ENCODE measurements around the gene NCAM1.

The NCAM1 gene

DNA sequence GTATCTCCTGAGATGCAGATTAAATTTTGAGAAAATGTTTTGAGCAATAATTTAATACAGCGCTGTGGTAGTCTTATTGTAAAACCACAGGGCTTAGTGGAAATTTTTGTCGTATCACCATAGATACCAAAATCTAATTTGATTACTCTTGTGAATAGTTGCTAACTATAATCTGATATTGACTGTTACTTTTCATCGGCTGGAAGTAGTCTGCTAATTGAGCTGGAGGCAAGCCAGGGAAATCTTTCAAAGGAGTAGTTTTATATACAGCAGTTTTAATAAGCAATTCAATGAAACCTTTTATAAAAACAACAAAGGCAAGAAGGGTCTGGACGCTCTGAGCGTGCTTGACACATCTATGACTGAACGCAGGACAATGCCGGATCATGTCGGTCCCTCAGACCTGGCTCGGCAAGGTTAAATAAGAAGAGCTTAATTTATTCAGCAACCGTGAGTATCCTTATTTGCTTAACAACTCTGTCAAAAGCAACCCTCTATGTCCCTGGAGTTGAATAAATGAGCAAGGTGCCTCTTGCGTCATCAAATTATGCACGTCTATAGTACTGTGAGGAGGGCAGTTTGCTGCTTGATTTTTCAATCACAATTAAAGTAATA lies 121.2 kb downstream of the NCAM1 start:
- Histone ChIP-seq H3K4me3 (ENCODE audit: low read length) (no peak overlapping the region), H3K4me1 (ENCODE audit: control insufficient read depth, insufficient read depth, low read length) (no peaks in the 10 kb centered on the region), H3K9ac (ENCODE audit: low read length) (no peak overlapping the region), H3K27me3 (ENCODE audit: control insufficient read depth, insufficient read depth, low read length) (no peaks in the 10 kb centered on the region), H3K36me3 (ENCODE audit: control insufficient read depth, insufficient read depth, low read length) (no peaks in the 10 kb centered on the region), H3K27ac (ENCODE audit: low read depth, low read length) (no peak overlapping the region)

DNA sequence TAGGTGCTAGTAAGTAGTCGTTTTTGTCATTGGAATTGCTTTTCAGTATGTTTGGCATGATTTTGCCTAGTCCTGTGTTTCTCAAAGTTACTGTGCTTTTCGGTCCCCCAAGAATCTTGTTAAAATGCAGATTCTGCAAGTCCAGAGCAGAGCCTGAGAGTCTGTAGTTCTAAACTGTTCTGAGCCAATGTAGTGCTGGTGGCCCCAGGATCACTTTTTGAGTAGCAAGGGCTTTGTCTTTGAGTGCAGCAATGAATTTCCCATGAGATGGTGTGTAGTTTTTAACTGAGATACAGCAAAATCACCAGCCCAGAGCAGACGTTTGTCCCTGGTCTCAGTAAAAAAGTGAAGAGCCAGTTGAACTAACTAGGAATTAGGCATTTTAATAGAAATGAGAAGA lies 122.4 kb downstream of the NCAM1 start:
- H3K27ac ChIP-seq (ENCODE audit: low read depth, low read length) = no peak overlapping the region
- H3K4me1 ChIP-seq (ENCODE audit: control insufficient read depth, insufficient read depth, low read length) = no peaks in the 10 kb centered on the region
- H3K36me3 ChIP-seq (ENCODE audit: control insufficient read depth, insufficient read depth, low read length) = no peaks in the 10 kb centered on the region
- no peaks in the 10 kb centered on the region for H3K27me3 ChIP-seq (ENCODE audit: control insufficient read depth, insufficient read depth, low read length)
- no peak overlapping the region for H3K9ac ChIP-seq (ENCODE audit: low read length)
- no peak overlapping the region for H3K4me3 ChIP-seq (ENCODE audit: low read length)

DNA sequence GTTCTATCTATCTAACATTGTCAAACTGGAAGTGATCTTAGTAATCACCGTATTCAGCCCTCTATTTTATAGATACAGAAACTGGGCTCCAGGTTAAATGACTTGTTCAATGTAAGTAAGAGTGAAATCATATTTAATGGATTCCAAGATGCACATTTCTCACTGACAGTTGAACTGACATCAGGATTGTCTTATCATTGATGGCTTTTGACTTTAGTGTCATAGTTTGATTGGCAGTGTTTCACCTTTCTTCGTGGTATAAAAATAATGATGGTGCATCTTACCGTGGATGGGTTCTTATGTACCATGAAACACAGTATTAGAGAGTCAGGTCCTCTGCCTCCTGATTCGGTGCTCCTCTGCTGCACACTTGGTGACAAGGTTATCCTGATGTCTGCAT lies 123.1 kb downstream of the NCAM1 start:
- H3K9ac ChIP-seq (ENCODE audit: low read length) = no peak overlapping the region
- no peaks in the 10 kb centered on the region for H3K36me3 ChIP-seq (ENCODE audit: control insufficient read depth, insufficient read depth, low read length)
- no peak overlapping the region for H3K27ac ChIP-seq (ENCODE audit: low read depth, low read length)
- no peaks in the 10 kb centered on the region for H3K27me3 ChIP-seq (ENCODE audit: control insufficient read depth, insufficient read depth, low read length)
- H3K4me1 ChIP-seq (ENCODE audit: control insufficient read depth, insufficient read depth, low read length) = no peaks in the 10 kb centered on the region
- no peak overlapping the region for H3K4me3 ChIP-seq (ENCODE audit: low read length)

DNA sequence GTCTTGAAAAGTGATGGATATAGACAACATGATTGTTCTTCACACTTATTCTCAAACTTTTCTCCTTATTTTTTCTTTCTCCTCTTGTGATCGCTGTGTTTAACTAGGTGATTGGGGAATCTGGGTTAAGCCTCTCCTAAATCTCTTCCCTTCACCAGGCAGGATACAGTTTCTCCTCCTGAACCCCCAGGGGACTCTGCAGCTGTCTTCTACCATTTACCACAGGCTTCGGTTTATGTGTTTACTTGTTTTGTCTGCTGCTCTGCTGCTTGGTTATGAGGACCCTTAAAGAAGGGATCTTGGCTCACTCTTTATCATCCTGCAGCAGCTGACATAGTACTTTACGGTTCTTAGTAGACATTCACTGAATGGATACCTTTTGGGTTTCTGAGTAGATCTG lies 124.2 kb downstream of the NCAM1 start:
- Histone ChIP-seq H3K9ac (ENCODE audit: low read length) (no peak overlapping the region), H3K4me3 (ENCODE audit: low read length) (no peak overlapping the region), H3K4me1 (ENCODE audit: control insufficient read depth, insufficient read depth, low read length) (no peaks in the 10 kb centered on the region), H3K27ac (ENCODE audit: low read depth, low read length) (no peak overlapping the region), H3K27me3 (ENCODE audit: control insufficient read depth, insufficient read depth, low read length) (no peaks in the 10 kb centered on the region), H3K36me3 (ENCODE audit: control insufficient read depth, insufficient read depth, low read length) (no peaks in the 10 kb centered on the region)

DNA sequence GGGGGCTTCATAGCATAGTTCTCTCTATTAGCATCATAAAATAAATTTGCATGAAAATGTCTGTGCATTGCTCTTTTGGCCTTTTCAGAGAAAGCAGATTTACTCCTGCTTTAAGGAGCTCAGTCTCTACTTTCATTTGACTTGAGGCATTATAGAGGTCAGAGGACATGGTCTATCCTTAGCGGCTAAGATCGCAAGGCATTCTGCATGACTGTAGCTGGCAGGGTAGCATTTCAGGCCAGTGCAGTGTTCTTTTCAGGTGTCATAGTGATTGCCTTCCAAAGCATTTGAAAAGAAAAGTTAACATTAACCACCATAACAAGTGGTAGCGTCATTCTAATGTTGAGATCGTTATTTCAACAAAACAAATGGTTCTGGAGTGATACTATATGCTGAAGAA lies 126.5 kb downstream of the NCAM1 start:
- Histone ChIP-seq H3K4me1 (ENCODE audit: control insufficient read depth, insufficient read depth, low read length) (peaks cover 2% of the 10 kb centered on the region), H3K27me3 (ENCODE audit: control insufficient read depth, insufficient read depth, low read length) (no peaks in the 10 kb centered on the region), H3K36me3 (ENCODE audit: control insufficient read depth, insufficient read depth, low read length) (no peaks in the 10 kb centered on the region)

DNA sequence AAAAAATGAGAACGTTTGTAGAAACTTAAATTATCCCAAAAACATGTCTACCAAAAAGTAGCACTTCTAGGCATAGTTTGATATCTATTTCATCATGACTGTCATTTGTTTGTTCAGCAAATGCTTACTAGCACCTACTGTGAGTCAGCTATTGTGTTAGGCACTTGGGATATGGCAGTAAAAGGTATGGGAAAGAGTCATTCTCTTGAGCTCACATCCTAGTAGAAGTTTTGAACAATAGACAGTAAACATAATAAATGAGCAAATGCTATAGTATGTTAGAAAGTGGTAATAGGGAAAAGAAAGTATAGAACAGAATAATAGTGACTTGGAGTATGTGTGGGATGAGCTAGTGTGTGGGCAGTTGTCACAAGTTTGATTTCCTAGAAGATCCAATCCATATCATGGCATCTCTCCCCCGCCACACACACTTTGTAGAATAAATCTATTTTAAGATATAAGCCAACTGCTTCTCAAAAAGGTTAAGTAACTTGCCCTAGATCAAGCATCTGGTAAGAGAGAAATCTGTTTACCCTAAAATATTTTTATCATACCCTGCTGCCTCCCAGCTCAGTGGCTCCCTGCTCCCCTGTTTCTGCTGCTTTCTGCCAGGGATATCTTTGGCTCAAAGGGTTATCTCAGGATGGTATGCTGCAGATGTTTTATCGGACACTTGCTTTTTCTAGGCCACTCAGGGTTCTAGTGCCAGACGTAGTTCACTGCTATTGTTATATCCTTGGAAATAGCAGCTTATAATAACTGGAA lies 129.7 kb downstream of the NCAM1 start:
- Histone ChIP-seq H3K27me3 (ENCODE audit: control insufficient read depth, insufficient read depth, low read length) (no peaks in the 10 kb centered on the region), H3K4me3 (ENCODE audit: low read length) (no peak overlapping the region), H3K9ac (ENCODE audit: low read length) (no peak overlapping the region), H3K27ac (ENCODE audit: low read depth, low read length) (no peak overlapping the region), H3K4me1 (ENCODE audit: control insufficient read depth, insufficient read depth, low read length) (peaks cover 2% of the 10 kb centered on the region), H3K36me3 (ENCODE audit: control insufficient read depth, insufficient read depth, low read length) (no peaks in the 10 kb centered on the region)

More for the DNA sequence above, 126.5 kb downstream of the NCAM1 start:
- Histone ChIP-seq H3K9ac (ENCODE audit: low read length) (no peak overlapping the region), H3K4me3 (ENCODE audit: low read length) (no peak overlapping the region), H3K27ac (ENCODE audit: low read depth, low read length) (no peak overlapping the region)

DNA sequence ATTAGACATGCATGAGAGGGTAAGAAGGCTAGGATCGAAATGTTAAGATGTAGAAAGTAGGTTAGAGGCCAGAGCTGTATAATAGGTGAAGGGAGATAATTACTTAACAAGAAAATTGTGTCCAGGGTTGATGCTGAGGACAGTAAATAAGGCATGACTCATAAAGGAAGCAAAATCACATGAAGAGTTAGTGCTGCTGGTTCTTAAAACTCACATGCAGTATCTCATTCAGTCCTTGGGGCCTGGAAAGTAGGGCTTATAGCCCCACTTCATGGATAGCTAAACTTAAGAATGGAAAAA lies 130.2 kb downstream of the NCAM1 start:
- no peaks in the 10 kb centered on the region for H3K27me3 ChIP-seq (ENCODE audit: control insufficient read depth, insufficient read depth, low read length)
- peaks cover 2% of the 10 kb centered on the region for H3K4me1 ChIP-seq (ENCODE audit: control insufficient read depth, insufficient read depth, low read length)
- no peak overlapping the region for H3K27ac ChIP-seq (ENCODE audit: low read depth, low read length)
- no peak overlapping the region for H3K4me3 ChIP-seq (ENCODE audit: low read length)
- H3K36me3 ChIP-seq (ENCODE audit: control insufficient read depth, insufficient read depth, low read length) = no peaks in the 10 kb centered on the region
- no peak overlapping the region for H3K9ac ChIP-seq (ENCODE audit: low read length)

DNA sequence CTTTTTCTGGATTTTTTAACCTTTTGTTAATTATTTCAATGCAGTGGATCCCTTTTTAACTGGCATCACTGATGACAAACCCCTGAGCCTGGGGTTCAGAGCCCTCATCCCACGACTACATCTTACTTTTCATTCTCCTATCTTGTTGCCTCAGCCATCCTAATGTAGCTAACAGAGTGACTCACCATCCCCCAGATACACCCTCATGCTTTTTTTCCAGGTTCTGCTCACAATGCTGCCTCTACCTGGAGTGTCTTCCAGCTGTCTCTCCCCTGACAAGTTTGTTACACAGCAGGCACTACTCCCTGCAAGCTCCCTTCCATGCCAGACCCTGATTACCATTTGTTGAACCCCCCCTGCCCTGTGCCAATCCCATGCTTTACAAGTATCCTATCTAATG lies 135.4 kb downstream of the NCAM1 start:
- Histone ChIP-seq H3K9ac (ENCODE audit: low read length) (no peak overlapping the region), H3K27me3 (ENCODE audit: control insufficient read depth, insufficient read depth, low read length) (no peaks in the 10 kb centered on the region), H3K27ac (ENCODE audit: low read depth, low read length) (no peak overlapping the region), H3K4me1 (ENCODE audit: control insufficient read depth, insufficient read depth, low read length) (no peaks in the 10 kb centered on the region), H3K4me3 (ENCODE audit: low read length) (no peak overlapping the region), H3K36me3 (ENCODE audit: control insufficient read depth, insufficient read depth, low read length) (no peaks in the 10 kb centered on the region)

DNA sequence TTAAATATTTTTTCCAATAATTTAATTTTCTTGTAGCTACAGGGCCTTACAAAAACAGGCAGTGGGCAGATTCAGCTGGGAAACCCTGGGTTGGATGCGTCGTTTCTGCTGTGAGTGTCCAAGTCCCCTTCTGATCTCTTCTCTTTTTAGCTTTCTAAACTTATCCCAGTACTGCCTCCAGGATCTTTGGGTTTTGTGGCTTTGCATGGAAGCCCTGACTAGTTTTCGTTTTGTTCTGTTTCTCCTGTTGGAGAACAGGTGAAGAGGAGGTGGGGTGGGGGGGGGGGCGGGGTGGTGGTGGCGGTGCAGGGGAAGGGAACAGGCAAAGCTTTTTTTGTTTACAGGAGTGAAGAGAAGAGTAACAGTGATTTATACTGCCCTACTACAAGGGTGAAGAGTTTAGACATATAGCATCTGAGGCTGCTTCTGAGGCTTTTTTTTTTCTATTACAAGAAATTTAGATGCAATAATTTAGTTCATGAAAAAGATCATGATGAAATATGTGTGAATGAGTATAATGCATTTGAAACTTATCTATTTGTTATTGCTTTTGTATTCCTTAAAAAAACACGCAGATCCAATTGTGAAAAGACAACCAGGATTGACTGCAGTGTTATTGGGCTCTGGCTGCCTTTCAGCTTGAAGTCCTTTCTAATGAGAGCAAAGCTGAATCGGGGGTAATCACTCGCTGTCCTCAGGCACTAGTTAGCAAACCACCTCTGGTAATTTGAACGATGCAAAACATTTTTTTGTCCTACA lies 142.9 kb downstream of the NCAM1 start:
- Histone ChIP-seq H3K36me3 (ENCODE audit: control insufficient read depth, insufficient read depth, low read length) (no peaks in the 10 kb centered on the region), H3K27ac (ENCODE audit: low read depth, low read length) (no peak overlapping the region), H3K27me3 (ENCODE audit: control insufficient read depth, insufficient read depth, low read length) (no peaks in the 10 kb centered on the region), H3K9ac (ENCODE audit: low read length) (no peak overlapping the region), H3K4me1 (ENCODE audit: control insufficient read depth, insufficient read depth, low read length) (no peaks in the 10 kb centered on the region), H3K4me3 (ENCODE audit: low read length) (no peak overlapping the region)

DNA sequence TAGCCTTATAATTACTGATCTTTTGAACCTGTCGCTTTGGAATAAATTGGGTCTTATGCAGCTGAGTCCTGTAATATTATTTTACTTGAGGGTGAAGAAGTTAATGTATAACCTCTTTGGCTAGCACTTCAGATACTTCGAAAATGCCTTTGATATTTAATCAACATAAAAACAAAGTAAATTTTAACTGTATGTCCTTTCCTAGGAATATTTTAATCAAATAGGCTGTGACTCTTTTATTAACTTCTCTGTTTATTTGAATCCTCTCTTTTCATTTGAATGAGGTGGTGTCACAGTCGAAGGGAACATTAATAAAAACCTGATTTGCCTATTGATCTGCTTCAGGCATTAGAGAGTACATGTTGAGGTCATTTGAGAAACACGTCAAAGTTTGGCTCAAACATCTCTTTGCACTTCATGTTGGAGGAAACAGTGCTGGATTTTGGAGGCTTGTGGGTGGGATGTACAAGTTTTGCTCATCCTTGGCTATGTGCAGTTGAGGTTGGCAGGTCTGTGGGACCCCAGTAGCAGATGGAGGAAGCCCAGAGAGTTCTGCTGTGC lies 143.6 kb downstream of the NCAM1 start:
- H3K27me3 ChIP-seq (ENCODE audit: control insufficient read depth, insufficient read depth, low read length) = no peaks in the 10 kb centered on the region
- H3K4me1 ChIP-seq (ENCODE audit: control insufficient read depth, insufficient read depth, low read length) = no peaks in the 10 kb centered on the region
- H3K27ac ChIP-seq (ENCODE audit: low read depth, low read length) = no peak overlapping the region
- no peak overlapping the region for H3K4me3 ChIP-seq (ENCODE audit: low read length)
- no peaks in the 10 kb centered on the region for H3K36me3 ChIP-seq (ENCODE audit: control insufficient read depth, insufficient read depth, low read length)
- no peak overlapping the region for H3K9ac ChIP-seq (ENCODE audit: low read length)

DNA sequence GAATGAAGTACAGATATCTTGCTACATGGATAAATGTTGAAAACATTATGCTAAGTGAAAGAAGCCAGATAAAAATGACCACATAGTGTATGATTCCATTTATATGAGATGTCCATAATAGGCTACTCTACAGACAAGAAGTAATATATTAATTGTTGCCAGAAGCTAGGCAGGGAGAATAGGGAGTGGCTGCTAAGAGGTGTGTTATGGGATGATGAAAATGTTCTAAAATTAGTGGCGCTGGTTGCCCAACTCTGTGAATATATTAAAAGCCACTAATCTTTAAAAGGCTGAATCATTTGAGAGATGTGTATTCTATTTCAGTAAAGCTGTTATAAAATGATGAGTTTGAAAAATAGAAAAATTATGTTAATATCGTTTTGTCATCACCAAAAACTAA lies 144.4 kb downstream of the NCAM1 start:
- H3K4me1 ChIP-seq (ENCODE audit: control insufficient read depth, insufficient read depth, low read length) = no peaks in the 10 kb centered on the region
- no peak overlapping the region for H3K4me3 ChIP-seq (ENCODE audit: low read length)
- no peaks in the 10 kb centered on the region for H3K27me3 ChIP-seq (ENCODE audit: control insufficient read depth, insufficient read depth, low read length)
- no peak overlapping the region for H3K27ac ChIP-seq (ENCODE audit: low read depth, low read length)
- H3K36me3 ChIP-seq (ENCODE audit: control insufficient read depth, insufficient read depth, low read length) = no peaks in the 10 kb centered on the region
- H3K9ac ChIP-seq (ENCODE audit: low read length) = no peak overlapping the region

DNA sequence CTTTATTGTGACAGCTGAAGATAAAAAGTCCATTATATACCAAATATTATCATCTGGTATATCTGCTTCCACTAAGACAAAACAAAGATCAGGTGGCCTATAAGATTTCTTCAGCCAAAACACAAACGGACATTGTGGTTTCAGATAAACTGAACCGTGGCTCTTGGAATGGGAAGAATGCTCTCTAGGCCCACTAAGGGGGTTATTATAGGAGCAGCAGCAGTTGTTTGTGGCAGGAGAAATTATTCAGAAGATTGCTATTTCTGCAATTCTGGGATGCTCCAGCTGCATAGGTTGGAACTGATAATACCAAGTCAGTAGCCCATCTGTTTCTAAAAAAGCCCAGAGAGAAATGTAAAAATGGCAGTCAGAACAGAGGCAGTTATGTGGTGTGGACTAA lies 145.3 kb downstream of the NCAM1 start:
- Histone ChIP-seq H3K27me3 (ENCODE audit: control insufficient read depth, insufficient read depth, low read length) (no peaks in the 10 kb centered on the region), H3K4me1 (ENCODE audit: control insufficient read depth, insufficient read depth, low read length) (no peaks in the 10 kb centered on the region), H3K27ac (ENCODE audit: low read depth, low read length) (no peak overlapping the region), H3K36me3 (ENCODE audit: control insufficient read depth, insufficient read depth, low read length) (no peaks in the 10 kb centered on the region), H3K4me3 (ENCODE audit: low read length) (no peak overlapping the region), H3K9ac (ENCODE audit: low read length) (no peak overlapping the region)
